ENCODE data around the gene TTPAL. TPM values are rescaled to one million over a fixed set of nuclear protein-coding genes. Genes with fewer than 3 reads are reported as not detected.

The TTPAL gene
- total RNA-seq, 2 donors from 2014 or later: 7.3 to 17.6 TPM

DNA sequence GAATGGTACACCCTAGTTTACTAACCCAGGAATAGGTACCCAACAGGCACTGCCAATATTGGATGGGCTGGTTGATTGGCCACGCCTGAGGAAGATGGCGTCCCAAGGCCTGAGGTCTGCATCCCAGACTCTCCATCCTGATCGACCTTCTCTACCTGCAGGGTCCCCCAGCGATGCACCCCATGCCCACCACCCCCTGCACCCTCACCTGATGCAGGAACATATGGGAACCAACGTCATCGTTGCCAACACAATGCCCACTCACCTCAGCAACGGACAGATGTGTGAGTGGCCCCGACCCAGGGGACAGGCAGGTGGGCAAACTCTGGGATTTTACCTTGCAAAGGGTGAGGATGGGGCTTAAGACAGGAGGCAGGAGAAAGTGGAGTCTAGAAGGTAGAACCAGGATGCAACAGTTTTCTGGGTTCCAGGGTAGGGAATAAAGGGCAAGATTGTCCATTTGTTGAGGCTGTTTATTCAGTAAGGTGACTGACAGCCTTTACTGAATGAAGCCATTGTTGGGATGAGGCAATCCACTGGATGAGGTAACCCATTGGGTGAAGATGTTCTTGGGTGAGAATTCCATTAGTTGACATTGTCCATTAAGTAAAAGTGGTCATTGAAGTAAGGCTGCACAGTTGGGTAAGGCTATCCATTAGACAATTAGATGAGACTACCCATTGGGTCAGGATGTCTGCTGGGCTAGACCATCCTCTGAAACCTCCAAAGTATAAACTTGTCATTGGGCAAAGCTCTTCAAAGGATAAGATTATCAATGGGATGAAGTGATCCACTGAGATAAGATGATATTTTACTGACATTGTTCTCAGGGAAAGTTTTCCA, 47.3 kb upstream of the TTPAL start:
- Histone ChIP-seq H3K27me3 (replicated peaks; ENCODE audit: insufficient read depth) (no peaks in the 10 kb centered on the region), H3K27ac (no peak overlapping the region), H3K36me3 (no peaks in the 10 kb centered on the region), H3K9me3 (no peaks in the 10 kb centered on the region), H3K4me3 (no peak overlapping the region), H3K4me1 (ENCODE audit: control insufficient read depth in 1 of 2, low read depth in 2 of 2) (no peaks in the 10 kb centered on the region)
- DNase-seq (ENCODE audit: low spot score) (no peak), ATAC-seq (ENCODE audit: insufficient number of reproducible peaks, low FRiP score, low read depth) (no peak)
- TF ChIP-seq, protein P1, sequence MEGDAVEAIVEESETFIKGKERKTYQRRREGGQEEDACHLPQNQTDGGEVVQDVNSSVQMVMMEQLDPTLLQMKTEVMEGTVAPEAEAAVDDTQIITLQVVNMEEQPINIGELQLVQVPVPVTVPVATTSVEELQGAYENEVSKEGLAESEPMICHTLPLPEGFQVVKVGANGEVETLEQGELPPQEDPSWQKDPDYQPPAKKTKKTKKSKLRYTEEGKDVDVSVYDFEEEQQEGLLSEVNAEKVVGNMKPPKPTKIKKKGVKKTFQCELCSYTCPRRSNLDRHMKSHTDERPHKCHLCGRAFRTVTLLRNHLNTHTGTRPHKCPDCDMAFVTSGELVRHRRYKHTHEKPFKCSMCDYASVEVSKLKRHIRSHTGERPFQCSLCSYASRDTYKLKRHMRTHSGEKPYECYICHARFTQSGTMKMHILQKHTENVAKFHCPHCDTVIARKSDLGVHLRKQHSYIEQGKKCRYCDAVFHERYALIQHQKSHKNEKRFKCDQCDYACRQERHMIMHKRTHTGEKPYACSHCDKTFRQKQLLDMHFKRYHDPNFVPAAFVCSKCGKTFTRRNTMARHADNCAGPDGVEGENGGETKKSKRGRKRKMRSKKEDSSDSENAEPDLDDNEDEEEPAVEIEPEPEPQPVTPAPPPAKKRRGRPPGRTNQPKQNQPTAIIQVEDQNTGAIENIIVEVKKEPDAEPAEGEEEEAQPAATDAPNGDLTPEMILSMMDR (IDR thresholded peaks at IDR 0.05): no peak

GRCh38 chr20:44429017-44429339, 46.7 kb upstream of the TTPAL start:
- TF ChIP-seq, protein P1 (IDR thresholded peaks at IDR 0.05): no peak
- Histone ChIP-seq H3K27me3 (replicated peaks; ENCODE audit: insufficient read depth) (no peaks in the 10 kb centered on the region), H3K9me3 (no peaks in the 10 kb centered on the region), H3K4me1 (ENCODE audit: control insufficient read depth in 1 of 2, low read depth in 2 of 2) (no peaks in the 10 kb centered on the region), H3K36me3 (no peaks in the 10 kb centered on the region), H3K27ac (no peak overlapping the region), H3K4me3 (no peak overlapping the region)
- ATAC-seq (ENCODE audit: insufficient number of reproducible peaks, low FRiP score, low read depth): no peak
- DNase-seq (ENCODE audit: low spot score): no peak

DNA sequence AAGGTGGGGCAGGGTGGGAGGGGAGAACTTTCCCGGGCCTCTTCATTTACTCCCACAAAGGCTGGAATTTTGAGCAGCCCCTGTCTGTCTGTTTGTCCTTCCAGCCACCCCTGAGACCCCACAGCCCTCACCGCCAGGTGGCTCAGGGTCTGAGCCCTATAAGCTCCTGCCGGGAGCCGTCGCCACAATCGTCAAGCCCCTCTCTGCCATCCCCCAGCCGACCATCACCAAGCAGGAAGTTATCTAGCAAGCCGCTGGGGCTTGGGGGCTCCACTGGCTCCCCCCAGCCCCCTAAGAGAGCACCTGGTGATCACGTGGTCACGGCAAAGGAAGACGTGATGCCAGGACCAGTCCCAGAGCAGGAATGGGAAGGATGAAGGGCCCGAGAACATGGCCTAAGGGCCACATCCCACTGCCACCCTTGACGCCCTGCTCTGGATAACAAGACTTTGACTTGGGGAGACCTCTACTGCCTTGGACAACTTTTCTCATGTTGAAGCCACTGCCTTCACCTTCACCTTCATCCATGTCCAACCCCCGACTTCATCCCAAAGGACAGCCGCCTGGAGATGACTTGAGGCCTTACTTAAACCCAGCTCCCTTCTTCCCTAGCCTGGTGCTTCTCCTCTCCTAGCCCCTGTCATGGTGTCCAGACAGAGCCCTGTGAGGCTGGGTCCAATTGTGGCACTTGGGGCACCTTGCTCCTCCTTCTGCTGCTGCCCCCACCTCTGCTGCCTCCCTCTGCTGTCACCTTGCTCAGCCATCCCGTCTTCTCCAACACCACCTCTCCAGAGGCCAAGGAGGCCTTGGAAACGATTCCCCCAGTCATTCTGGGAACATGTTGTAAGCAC, 46.0 kb upstream of the TTPAL start:
- no peak overlapping the region for H3K27ac ChIP-seq
- no peaks in the 10 kb centered on the region for H3K27me3 ChIP-seq (replicated peaks; ENCODE audit: insufficient read depth)
- no peak for DNase-seq (ENCODE audit: low spot score)
- TF ChIP-seq, protein P1 (IDR thresholded peaks at IDR 0.05): no peak
- no peak overlapping the region for H3K4me3 ChIP-seq
- H3K9me3 ChIP-seq: no peaks in the 10 kb centered on the region
- ATAC-seq (ENCODE audit: insufficient number of reproducible peaks, low FRiP score, low read depth): no peak
- H3K4me1 ChIP-seq (ENCODE audit: control insufficient read depth in 1 of 2, low read depth in 2 of 2): no peaks in the 10 kb centered on the region
- H3K36me3 ChIP-seq: no peaks in the 10 kb centered on the region

DNA sequence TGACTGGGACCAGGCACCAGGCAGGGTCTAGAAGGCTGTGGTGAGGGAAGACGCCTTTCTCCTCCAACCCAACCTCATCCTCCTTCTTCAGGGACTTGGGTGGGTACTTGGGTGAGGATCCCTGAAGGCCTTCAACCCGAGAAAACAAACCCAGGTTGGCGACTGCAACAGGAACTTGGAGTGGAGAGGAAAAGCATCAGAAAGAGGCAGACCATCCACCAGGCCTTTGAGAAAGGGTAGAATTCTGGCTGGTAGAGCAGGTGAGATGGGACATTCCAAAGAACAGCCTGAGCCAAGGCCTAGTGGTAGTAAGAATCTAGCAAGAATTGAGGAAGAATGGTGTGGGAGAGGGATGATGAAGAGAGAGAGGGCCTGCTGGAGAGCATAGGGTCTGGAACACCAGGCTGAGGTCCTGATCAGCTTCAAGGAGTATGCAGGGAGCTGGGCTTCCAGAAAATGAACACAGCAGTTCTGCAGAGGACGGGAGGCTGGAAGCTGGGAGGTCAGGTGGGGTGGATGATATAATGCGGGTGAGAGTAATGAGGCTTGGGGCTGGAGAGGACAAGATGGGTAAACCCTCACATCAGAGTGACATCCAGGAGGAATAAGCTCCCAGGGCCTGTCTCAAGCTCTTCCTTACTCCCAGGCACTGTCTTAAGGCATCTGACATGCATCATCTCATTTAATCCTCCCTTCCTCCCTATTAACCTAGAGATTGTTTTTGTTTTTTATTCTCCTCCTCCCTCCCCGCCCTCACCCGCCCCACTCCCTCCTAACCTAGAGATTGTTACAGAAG, 45.2 kb upstream of the TTPAL start:
- Histone ChIP-seq H3K4me3 (no peak overlapping the region), H3K9me3 (no peaks in the 10 kb centered on the region), H3K36me3 (no peaks in the 10 kb centered on the region), H3K4me1 (ENCODE audit: control insufficient read depth in 1 of 2, low read depth in 2 of 2) (no peaks in the 10 kb centered on the region), H3K27ac (no peak overlapping the region), H3K27me3 (replicated peaks; ENCODE audit: insufficient read depth) (no peaks in the 10 kb centered on the region)
- DNase-seq (ENCODE audit: low spot score): no peak
- TF ChIP-seq, protein P1 (IDR thresholded peaks at IDR 0.05): no peak
- no peak for ATAC-seq (ENCODE audit: insufficient number of reproducible peaks, low FRiP score, low read depth)

DNA sequence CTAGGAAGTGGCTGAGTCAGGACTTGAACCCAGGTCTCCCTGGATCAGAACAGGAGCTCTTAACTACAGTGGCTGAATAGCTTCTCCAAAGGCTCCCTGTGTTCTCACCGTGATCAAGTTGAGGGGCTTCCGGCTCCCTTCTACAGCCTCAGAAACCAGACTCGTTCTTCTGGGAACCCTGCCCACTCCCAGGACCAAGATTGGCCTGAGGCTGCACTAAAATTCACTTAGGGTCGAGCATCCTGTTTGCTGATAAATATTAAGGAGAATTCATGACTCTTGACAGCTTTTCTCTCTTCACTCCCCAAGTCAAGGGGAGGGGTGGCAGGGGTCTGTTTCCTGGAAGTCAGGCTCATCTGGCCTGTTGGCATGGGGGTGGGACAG, 44.6 kb upstream of the TTPAL start:
- H3K27ac ChIP-seq: no peak overlapping the region
- no peaks in the 10 kb centered on the region for H3K9me3 ChIP-seq
- TF ChIP-seq, protein P1 (IDR thresholded peaks at IDR 0.05): no peak
- no peak overlapping the region for H3K4me3 ChIP-seq
- no peaks in the 10 kb centered on the region for H3K4me1 ChIP-seq (ENCODE audit: control insufficient read depth in 1 of 2, low read depth in 2 of 2)
- no peaks in the 10 kb centered on the region for H3K27me3 ChIP-seq (replicated peaks; ENCODE audit: insufficient read depth)
- no peaks in the 10 kb centered on the region for H3K36me3 ChIP-seq
- no peak for ATAC-seq (ENCODE audit: insufficient number of reproducible peaks, low FRiP score, low read depth)
- no peak for DNase-seq (ENCODE audit: low spot score)

Data from thoracic aorta (tissue), 2 donors.